ENCODE data around the gene LRRC66.

DNA sequence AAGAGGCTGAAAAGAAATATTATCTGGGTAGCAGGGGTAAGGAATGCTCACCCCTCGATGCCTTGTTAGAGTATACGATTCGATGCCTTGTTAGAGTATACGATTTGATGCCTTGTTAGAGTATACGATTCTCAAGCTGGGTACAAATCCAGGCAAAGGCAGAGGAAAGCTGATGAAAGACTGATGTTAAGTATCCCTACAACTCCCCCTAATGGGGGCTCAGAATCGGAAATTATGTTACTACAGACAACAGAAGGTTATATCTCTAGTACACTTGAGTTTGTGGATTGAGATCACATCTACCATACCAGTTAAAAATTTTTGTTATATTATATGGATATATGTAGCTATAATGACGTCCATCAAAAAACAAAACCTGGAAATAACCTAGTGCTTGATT, 4.8 kb downstream of the LRRC66 start:
- TF ChIP-seq, protein P1, sequence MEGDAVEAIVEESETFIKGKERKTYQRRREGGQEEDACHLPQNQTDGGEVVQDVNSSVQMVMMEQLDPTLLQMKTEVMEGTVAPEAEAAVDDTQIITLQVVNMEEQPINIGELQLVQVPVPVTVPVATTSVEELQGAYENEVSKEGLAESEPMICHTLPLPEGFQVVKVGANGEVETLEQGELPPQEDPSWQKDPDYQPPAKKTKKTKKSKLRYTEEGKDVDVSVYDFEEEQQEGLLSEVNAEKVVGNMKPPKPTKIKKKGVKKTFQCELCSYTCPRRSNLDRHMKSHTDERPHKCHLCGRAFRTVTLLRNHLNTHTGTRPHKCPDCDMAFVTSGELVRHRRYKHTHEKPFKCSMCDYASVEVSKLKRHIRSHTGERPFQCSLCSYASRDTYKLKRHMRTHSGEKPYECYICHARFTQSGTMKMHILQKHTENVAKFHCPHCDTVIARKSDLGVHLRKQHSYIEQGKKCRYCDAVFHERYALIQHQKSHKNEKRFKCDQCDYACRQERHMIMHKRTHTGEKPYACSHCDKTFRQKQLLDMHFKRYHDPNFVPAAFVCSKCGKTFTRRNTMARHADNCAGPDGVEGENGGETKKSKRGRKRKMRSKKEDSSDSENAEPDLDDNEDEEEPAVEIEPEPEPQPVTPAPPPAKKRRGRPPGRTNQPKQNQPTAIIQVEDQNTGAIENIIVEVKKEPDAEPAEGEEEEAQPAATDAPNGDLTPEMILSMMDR (IDR thresholded peaks at IDR 0.05; ENCODE audit: control extremely low read depth in 1 of 3, insufficient read depth in 1 of 3, low read depth in 1 of 3, low read length in 3 of 3): peak in 2 of 3 experiments; percentile 31 to 42; a peak in 2 of 4 replicates
- TF ChIP-seq, protein P2, sequence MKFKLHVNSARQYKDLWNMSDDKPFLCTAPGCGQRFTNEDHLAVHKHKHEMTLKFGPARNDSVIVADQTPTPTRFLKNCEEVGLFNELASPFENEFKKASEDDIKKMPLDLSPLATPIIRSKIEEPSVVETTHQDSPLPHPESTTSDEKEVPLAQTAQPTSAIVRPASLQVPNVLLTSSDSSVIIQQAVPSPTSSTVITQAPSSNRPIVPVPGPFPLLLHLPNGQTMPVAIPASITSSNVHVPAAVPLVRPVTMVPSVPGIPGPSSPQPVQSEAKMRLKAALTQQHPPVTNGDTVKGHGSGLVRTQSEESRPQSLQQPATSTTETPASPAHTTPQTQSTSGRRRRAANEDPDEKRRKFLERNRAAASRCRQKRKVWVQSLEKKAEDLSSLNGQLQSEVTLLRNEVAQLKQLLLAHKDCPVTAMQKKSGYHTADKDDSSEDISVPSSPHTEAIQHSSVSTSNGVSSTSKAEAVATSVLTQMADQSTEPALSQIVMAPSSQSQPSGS (IDR thresholded peaks at IDR 0.05; ENCODE audit: low read length): no peak
